Neural progenitor cell (in vitro differentiated cells): Measurements from ENCODE around the gene CLDN9.

ENCODE experiments used
- CTCF ChIP-seq: fragments of 200-600 bp; sonication (generic); IDR thresholded peaks from 2 replicates; pipeline ENCODE4 v1.5.1; 2017; ENCODE audit warnings: antibody characterized with exemption, mild to moderate bottlenecking
- EZH2 ChIP-seq: fragments of 200-600 bp; sonication (generic); IDR thresholded peaks from 2 replicates; pipeline ENCODE4 v1.6.1; 2017; ENCODE audit warnings: antibody characterized with exemption, mild to moderate bottlenecking, moderate library complexity

- TF ChIP-seq CTCF, result no peak
- TF ChIP-seq EZH2, result no peak
Observed at GRCh38 chr16:3049921-3050481, 37.3 kb downstream of the CLDN9 start.
